GM19395 (cell line): Measurements from ENCODE around the gene THSD7A.

Experiments used
- ATAC-seq: cut with Tn5 transposase; IDR thresholded peaks from one replicate; pipeline ENCODE4 v1.9.1; 2021; ENCODE audit warnings: mild to moderate bottlenecking, moderate library complexity; ENCODE audit not compliant: unreplicated experiment

Gene THSD7A

GRCh38 chr7:11430112-11430511 is 401.9 kb downstream of the THSD7A start:
- ATAC-seq: no peak

GRCh38 chr7:11428877-11429581 is 403.0 kb downstream of the THSD7A start:
- no peak for ATAC-seq

GRCh38 chr7:11427686-11428273 is 404.2 kb downstream of the THSD7A start:
- peak; percentile 67 for ATAC-seq

DNA sequence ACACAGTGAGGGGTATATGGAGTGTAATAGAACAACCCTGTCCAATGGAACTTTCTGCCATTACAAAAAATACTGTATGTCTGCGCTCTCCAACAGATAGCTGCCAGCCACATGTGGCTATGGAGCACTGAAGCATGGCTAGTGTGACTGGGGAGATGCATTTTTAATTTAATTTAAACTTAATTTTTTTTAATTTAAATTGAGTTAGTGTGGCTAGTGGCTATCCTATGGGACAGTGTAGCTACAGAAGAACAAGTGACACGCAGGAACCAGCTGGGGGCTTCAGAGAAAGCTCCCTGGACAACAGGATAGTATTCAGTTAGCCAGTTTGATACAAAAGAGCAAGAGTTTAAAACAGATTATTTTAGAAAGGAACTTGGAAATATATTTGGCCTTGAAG is 408.0 kb downstream of the THSD7A start:
- no peak for ATAC-seq

- ATAC-seq: no peak
These were observed 411.9 kb downstream of the THSD7A start for GRCh38 chr7:11420049-11420448.

GRCh38 chr7:11416641-11417458 is 415.1 kb downstream of the THSD7A start:
- no peak for ATAC-seq

GRCh38 chr7:11415101-11415500 is 416.9 kb downstream of the THSD7A start:
- no peak for ATAC-seq

DNA sequence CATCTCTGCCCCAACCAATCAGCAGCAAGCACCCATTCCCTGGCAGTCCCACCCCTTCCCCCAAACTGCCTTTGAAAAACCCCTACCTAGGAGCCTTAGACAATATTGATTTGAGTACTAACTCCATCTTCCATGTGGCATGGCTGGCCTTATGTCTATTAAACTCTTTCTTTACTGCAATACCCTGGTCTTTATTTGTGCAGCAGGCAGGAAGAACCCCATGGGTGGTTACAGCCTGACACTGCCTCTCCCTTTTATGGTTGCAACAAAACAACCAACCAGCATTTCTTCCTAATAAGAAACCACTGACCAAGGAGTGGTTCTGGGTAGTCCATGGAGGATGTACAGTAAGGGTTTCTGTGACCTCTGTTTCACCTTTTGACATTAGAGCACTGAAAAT is 418.1 kb downstream of the THSD7A start:
- ATAC-seq: no peak

DNA sequence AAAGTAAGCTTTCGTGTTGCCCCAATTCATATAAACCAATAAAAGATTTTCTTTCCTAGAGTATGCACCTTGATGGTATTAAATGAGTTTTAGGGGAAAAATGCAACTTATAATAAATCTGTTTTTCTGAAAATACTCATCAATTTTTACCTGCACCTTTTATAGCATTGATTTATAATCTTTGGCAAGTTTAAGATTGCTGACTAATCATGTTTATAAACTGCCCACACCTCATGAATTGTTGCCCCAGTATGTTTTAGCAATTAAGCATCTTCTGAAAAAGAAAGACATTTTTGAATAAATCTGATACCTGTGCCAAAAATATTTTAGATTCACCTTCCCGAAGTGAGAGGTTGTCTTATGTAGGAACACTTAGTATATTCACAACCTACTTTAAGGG is 420.0 kb downstream of the THSD7A start:
- ATAC-seq: no peak

- ATAC-seq: no peak
These were observed 421.0 kb downstream of the THSD7A start for GRCh38 chr7:11410656-11411644.

DNA sequence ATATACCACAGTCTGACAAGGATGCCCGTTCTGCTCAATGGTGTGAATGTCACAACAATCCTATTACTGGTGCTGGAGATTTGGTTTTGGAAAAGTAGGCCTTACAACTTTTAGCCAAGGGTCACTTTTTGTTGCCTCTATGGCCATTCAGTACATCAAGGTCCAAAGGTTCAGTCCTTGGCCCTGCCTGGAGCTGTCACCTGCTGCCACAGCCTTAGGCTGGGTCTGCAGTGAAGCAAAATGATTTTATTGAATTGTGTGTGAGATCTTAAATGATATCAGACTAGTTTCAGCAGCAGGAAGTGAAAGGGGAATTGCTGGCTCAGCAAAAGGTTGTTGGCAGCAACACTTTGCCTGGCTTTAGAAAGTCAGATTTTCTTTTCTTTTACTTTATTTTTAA is 427.6 kb downstream of the THSD7A start:
- no peak for ATAC-seq

DNA sequence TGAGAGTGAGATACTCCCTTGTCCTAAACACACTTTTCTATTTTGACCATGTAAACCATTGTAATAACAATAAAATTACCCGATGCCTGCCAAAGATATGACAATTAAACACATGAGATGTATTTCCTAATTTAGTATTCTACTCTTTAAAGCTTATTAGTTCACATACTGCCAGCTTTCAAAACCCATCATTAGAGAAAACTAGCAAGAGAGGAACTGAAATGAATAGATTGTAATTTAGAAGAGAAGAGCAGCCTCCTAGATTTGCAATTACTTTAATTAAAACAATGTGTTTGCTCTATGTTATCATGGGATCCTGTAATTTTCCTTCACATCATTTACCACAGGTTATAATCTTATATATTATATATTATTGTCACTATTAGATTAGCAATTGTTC is 428.2 kb downstream of the THSD7A start:
- ATAC-seq: no peak

- ATAC-seq: no peak
These were observed 437.6 kb downstream of the THSD7A start for GRCh38 chr7:11394438-11394837.

DNA sequence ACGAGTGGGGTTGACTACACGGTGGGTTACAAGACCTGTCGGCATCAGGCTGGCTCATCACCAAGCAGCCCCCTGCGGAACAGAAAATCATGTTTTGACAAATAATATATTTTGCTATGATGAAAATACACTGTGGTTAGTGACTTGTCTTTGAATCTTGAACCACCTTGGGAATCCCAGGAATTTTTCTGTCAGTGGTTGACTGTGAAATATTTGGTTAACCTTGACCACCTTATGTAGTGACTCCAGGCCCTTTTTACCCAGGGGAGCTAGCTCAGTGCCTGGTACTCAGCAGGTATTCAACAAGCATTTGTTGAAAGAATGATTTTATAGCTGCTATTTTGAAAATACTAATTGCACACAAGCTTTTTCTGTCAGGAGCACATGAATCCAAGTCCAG is 452.4 kb downstream of the THSD7A start:
- ATAC-seq: no peak

DNA sequence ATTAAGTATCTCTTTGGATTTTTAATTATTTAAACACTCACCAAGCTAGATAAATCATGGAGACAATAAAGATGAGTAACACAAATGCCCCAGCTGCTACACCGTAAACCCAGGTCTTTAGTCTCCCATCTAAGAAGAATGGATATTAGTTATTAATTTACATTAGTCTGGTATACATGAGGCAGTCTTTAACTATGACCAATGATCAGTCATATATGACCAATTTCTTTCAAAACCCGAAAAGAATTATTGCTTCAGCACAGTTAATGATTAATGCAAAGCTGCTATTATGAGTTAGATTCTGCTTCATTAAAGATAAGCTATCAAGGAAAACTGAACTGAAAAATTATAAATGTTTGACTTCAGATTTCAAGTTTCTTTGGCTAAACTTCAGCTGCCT is 455.5 kb downstream of the THSD7A start:
- no peak for ATAC-seq

GRCh38 chr7:11374629-11375028 is 457.4 kb downstream of the THSD7A start:
- ATAC-seq: no peak

DNA sequence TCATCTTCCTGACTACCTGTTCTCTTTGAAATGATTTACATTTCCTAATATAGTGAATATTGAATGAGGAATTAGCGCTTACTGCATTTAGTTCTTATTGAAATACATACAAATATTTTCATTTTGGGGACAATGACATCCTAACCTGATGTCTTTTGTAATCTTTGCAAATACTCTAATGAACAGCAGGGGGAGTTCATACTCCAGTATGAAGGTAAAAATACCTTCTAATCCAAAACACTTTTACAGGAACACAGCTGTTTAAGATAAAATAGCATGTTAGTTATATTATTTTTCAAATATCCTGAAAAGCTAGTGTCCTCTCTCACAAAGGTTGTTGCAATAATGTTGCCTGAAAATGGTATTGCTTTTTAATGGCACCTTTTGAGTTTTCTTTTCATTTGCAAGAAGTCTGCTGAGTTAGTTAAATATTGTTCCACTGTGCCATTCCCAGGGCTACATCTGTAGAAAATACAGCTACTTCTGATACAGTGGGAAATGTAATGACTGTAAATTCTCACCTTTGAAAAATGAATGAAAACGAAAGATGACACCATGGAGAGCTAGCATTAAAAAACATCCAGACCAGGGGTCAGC is 458.4 kb downstream of the THSD7A start:
- no peak for ATAC-seq

DNA sequence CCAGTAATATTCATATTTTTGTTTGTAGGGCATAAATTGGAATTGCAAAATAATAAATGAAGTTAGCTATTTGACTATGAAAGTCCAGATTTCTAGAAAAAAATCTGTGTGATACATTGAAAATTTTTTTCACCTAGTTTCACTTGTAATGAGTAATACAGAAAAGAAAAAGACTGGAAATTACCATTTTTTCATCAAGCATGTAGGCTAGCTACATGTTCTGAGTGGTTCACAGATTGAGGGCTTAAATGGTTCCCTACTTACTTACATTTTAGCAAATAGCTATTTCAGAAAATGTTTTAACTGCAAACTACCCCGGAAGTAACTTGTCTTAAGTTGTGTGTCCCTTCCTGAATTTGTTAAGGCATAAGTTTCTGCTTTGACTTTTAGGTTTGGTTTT is 462.3 kb downstream of the THSD7A start:
- ATAC-seq: no peak

DNA sequence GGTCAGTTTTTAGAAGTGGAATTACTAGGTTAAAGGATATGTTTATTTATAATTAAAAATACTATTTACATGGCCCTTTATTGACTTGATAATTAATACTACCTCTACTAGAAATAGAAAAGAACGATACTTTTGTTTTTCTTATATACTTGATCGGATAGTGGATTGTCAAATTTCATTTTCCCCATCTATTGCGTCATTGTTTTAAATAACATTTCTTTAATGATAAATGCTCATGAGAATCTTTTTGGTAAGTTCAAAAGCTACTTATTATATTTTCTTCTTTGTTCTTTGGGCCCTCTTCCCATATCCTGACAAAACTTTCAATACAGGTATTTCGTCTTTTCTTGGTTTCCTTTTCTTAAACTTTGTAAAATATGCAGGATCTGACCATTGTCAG is 465.9 kb downstream of the THSD7A start:
- ATAC-seq: no peak

DNA sequence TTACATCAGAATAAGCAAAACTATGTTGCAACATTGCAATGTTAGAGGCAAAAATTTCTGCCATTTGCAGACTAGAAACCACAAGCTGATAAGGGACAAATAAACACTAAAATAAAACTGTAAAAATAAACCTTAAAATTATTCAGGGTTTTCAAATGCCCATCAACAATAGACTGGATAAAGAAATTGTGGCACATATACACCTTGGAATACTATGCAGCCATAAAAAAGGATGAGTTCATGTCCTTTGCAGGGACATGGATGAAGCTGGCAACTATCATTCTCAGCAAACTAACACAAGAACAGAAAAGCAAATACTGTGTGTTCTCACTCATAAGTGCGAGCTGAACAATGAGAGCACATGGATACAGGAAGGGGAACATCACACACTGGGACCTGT is 473.4 kb downstream of the THSD7A start:
- no peak for ATAC-seq
